Mesenchymal stem cell (in vitro differentiated cells and primary cell): ENCODE data around the gene SRXN1.

Experiments
- DNase-seq: peaks from one replicate; pipeline ENCODE4 v3.0.0-alpha.2; 2013
- H2AFZ ChIP-seq: one replicate; pipeline ENCODE4 v1.6.1; 2013; ENCODE audit warnings: low read depth, mild to moderate bottlenecking, control low read depth, inconsistent platforms, low read length, moderate library complexity
- H2AK5ac ChIP-seq: 2 replicates; pipeline ENCODE4 v1.6.1; 2013; ENCODE audit warnings: low read length, moderate library complexity, mild to moderate bottlenecking, inconsistent platforms; ENCODE audit not compliant: severe bottlenecking
- H2BK120ac ChIP-seq: one replicate; pipeline ENCODE4 v1.6.1; 2013; ENCODE audit warnings: low read depth, mild to moderate bottlenecking, inconsistent platforms, low read length, moderate library complexity
- H2BK12ac ChIP-seq, 2 experiments: one replicate each; pipeline ENCODE4 v1.6.1; 2013; ENCODE audit warnings: inconsistent platforms in 2 of 2, low read length in 2 of 2, mild to moderate bottlenecking in 2 of 2, moderate library complexity in 2 of 2, control low read depth in 1 of 2
- H2BK15ac ChIP-seq: one replicate; pipeline ENCODE4 v1.6.1; 2013; ENCODE audit warnings: mild to moderate bottlenecking, low read depth, inconsistent platforms; ENCODE audit not compliant: poor library complexity, severe bottlenecking
- H2BK5ac ChIP-seq: 2 replicates; pipeline ENCODE4 v1.6.1; 2013; ENCODE audit warnings: low read depth, mild to moderate bottlenecking, low read length, control low read depth, inconsistent platforms; ENCODE audit not compliant: poor library complexity, severe bottlenecking
- H3K14ac ChIP-seq, 2 experiments: one replicate each; pipeline ENCODE4 v1.6.1; 2013; ENCODE audit warnings: inconsistent platforms in 2 of 2, low read length in 2 of 2, control low read depth in 1 of 2, mild to moderate bottlenecking in 1 of 2, moderate library complexity in 1 of 2
- H3K18ac ChIP-seq, 2 experiments: one replicate each; pipeline ENCODE4 v1.6.1; 2013; ENCODE audit warnings: inconsistent platforms in 2 of 2, low read length in 2 of 2, control low read depth in 1 of 2, low read depth in 1 of 2, mild to moderate bottlenecking in 1 of 2
- H3K23ac ChIP-seq, 2 experiments: one replicate each; pipeline ENCODE4 v1.6.1; 2013; ENCODE audit warnings: inconsistent platforms in 2 of 2, low read length in 2 of 2, mild to moderate bottlenecking in 2 of 2, moderate library complexity in 2 of 2, control low read depth in 1 of 2
- H3K27ac ChIP-seq: 2 replicates; pipeline ENCODE4 v1.5.1; 2013; ENCODE audit warnings: mild to moderate bottlenecking, moderate library complexity, low read length, control low read depth, inconsistent platforms; ENCODE audit not compliant: poor library complexity, severe bottlenecking
- H3K27me3 ChIP-seq, 2 experiments: 2 replicates each; pipeline versions ENCODE4 v1.6.1 to v1.7.0; 2013; ENCODE audit warnings: low read length in 2 of 2, mild to moderate bottlenecking in 2 of 2, moderate library complexity in 2 of 2, control low read depth in 1 of 2, inconsistent platforms in 1 of 2; ENCODE audit not compliant: control insufficient read depth in 1 of 2, insufficient read depth in 1 of 2
- H3K36me3 ChIP-seq, 2 experiments: 2 replicates each; pipeline versions ENCODE4 v1.6.1 to v1.7.0; 2013; ENCODE audit warnings: low read length in 2 of 2, control low read depth in 1 of 2, inconsistent platforms in 1 of 2, low read depth in 1 of 2, mild to moderate bottlenecking in 1 of 2; ENCODE audit not compliant: insufficient read depth in 2 of 2, control insufficient read depth in 1 of 2
- H3K4ac ChIP-seq, 2 experiments: one replicate each; pipeline ENCODE4 v1.6.1; 2013; ENCODE audit warnings: inconsistent platforms in 2 of 2, low read length in 2 of 2, mild to moderate bottlenecking in 2 of 2, moderate library complexity in 2 of 2, control low read depth in 1 of 2, low read depth in 1 of 2
- H3K4me1 ChIP-seq: 2 replicates; pipeline ENCODE4 v1.6.1; 2013; ENCODE audit warnings: low read depth, low read length, control low read depth; ENCODE audit not compliant: control insufficient read depth, insufficient read depth
- H3K4me2 ChIP-seq: 2 replicates; pipeline ENCODE4 v1.6.1; 2013; ENCODE audit warnings: low read length, mild to moderate bottlenecking, inconsistent platforms; ENCODE audit not compliant: poor library complexity, severe bottlenecking
- H3K4me3 ChIP-seq, 2 experiments: 2 replicates each; pipeline versions ENCODE4 v1.5.1 to v1.7.0; 2013; ENCODE audit warnings: low read length in 2 of 2, mild to moderate bottlenecking in 2 of 2, control low read depth in 1 of 2, low read depth in 1 of 2; ENCODE audit not compliant: insufficient read depth in 1 of 2
- H3K79me1 ChIP-seq: replicated peaks from 2 replicates; pipeline ENCODE4 v1.6.1; 2013; ENCODE audit warnings: mild to moderate bottlenecking, control low read depth, low read length, inconsistent platforms; ENCODE audit not compliant: poor library complexity, severe bottlenecking
- H3K9ac ChIP-seq: 2 replicates; pipeline ENCODE4 v1.7.0; 2013; ENCODE audit warnings: mild to moderate bottlenecking, low read length, moderate library complexity
- H3K9me3 ChIP-seq: 2 replicates; pipeline ENCODE4 v1.7.0; 2013; ENCODE audit warnings: mild to moderate bottlenecking, low read length; ENCODE audit not compliant: control insufficient read depth
- H4K8ac ChIP-seq: one replicate; pipeline ENCODE4 v1.6.1; 2013; ENCODE audit warnings: inconsistent platforms, mild to moderate bottlenecking, low read length, moderate library complexity
- H4K91ac ChIP-seq: one replicate; pipeline ENCODE4 v1.6.1; 2013; ENCODE audit warnings: mild to moderate bottlenecking, low read length, inconsistent platforms
- WGBS: methylation state at CpG from one replicate; pipeline ENCODE4 v1.1.7; 2013; ENCODE audit warnings: mixed read lengths; 5-methylcytosine and 5-hydroxymethylcytosine counted together

The SRXN1 gene

GRCh38 chr20:603116-603640 lies 49.8 kb downstream of the SRXN1 start:
- H2BK5ac ChIP-seq, result no peak overlapping the region
- no peak overlapping the region for H2AFZ ChIP-seq
- H2BK120ac ChIP-seq, result no peak overlapping the region
- no peak overlapping the region for H2BK15ac ChIP-seq
- H3K23ac ChIP-seq, result no peak overlapping the region
- no peak overlapping the region for H2AK5ac ChIP-seq
- no peak overlapping the region for H4K91ac ChIP-seq
- no peaks in the 10 kb centered on the region for H3K79me1 ChIP-seq
- no peak overlapping the region for H4K8ac ChIP-seq
- H3K9me3 ChIP-seq, result no peaks in the 10 kb centered on the region
- no peaks in the 10 kb centered on the region for H3K36me3 ChIP-seq
- H3K18ac ChIP-seq, result no peak overlapping the region
- H2BK12ac ChIP-seq, result no peak overlapping the region
- no peak overlapping the region for H3K4me3 ChIP-seq
- H3K14ac ChIP-seq, result no peak overlapping the region
- no peak for DNase-seq
- H3K4me1 ChIP-seq, result no peaks in the 10 kb centered on the region
- 88% methylated on average over 8 of the region's 8 CpGs for WGBS
- H3K4ac ChIP-seq, result no peak overlapping the region
- H3K27ac ChIP-seq, result no peak overlapping the region
- no peak overlapping the region for H3K4me2 ChIP-seq
- peaks cover 44 to 67% of the 10 kb centered on the region in 2 experiments for H3K27me3 ChIP-seq
- H3K9ac ChIP-seq, result no peak overlapping the region

GRCh38 chr20:602111-602970 lies 50.7 kb downstream of the SRXN1 start:
- no peak overlapping the region for H2BK12ac ChIP-seq
- H2BK120ac ChIP-seq, result no peak overlapping the region
- no peaks in the 10 kb centered on the region for H3K79me1 ChIP-seq
- no peaks in the 10 kb centered on the region for H3K4me1 ChIP-seq
- no peak overlapping the region for H3K14ac ChIP-seq
- no peak overlapping the region for H2BK15ac ChIP-seq
- H3K4me2 ChIP-seq, result no peak overlapping the region
- H3K9ac ChIP-seq, result no peak overlapping the region
- DNase-seq, result no peak
- peak overlapping the region in 1 of 2 experiments; percentile 14 for H3K4me3 ChIP-seq
- no peak overlapping the region for H2BK5ac ChIP-seq
- no peak overlapping the region for H2AK5ac ChIP-seq
- no peak overlapping the region for H3K4ac ChIP-seq
- no peak overlapping the region for H3K18ac ChIP-seq
- H4K91ac ChIP-seq, result no peak overlapping the region
- H3K23ac ChIP-seq, result no peak overlapping the region
- WGBS, result 66% methylated on average over 8 of the region's 8 CpGs
- H3K27me3 ChIP-seq, result peaks cover 36 to 59% of the 10 kb centered on the region in 2 experiments
- H2AFZ ChIP-seq, result no peak overlapping the region
- H4K8ac ChIP-seq, result no peak overlapping the region
- no peaks in the 10 kb centered on the region for H3K9me3 ChIP-seq
- H3K36me3 ChIP-seq, result no peaks in the 10 kb centered on the region
- no peak overlapping the region for H3K27ac ChIP-seq

DNA sequence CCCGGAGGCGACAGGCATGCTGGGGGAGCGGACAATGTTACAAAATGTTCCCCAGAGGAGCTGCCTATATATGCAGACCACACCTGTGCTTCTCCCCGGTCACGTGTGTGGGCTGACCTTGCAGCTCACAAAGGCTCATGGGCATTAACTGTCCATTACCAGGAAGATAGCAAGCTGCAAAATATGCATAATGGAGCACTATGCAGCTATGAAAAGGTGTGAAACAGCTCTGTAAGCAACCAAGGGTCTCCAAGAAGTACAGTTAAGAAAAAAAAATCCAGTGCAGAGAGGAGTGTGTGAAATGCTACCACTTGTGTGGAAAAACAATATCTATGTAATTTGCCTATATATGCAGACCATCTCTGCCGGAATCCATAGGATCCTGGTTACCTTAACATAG lies 52.3 kb downstream of the SRXN1 start:
- H2BK5ac ChIP-seq, result no peak overlapping the region
- 84% methylated on average over 6 of the region's 6 CpGs for WGBS
- no peak overlapping the region for H3K4ac ChIP-seq
- H4K8ac ChIP-seq, result no peak overlapping the region
- no peaks in the 10 kb centered on the region for H3K4me1 ChIP-seq
- H2BK12ac ChIP-seq, result no peak overlapping the region
- H3K23ac ChIP-seq, result no peak overlapping the region
- H3K9me3 ChIP-seq, result no peaks in the 10 kb centered on the region
- H3K4me2 ChIP-seq, result no peak overlapping the region
- H2BK120ac ChIP-seq, result no peak overlapping the region
- H3K14ac ChIP-seq, result peak overlapping the region in 1 of 2 experiments; percentile 8
- no peaks in the 10 kb centered on the region for H3K79me1 ChIP-seq
- no peak overlapping the region for H2BK15ac ChIP-seq
- no peaks in the 10 kb centered on the region for H3K36me3 ChIP-seq
- H3K27ac ChIP-seq, result no peak overlapping the region
- H3K9ac ChIP-seq, result no peak overlapping the region
- DNase-seq, result no peak
- no peak overlapping the region for H2AFZ ChIP-seq
- H4K91ac ChIP-seq, result no peak overlapping the region
- peaks cover 24 to 46% of the 10 kb centered on the region in 2 experiments for H3K27me3 ChIP-seq
- no peak overlapping the region for H3K18ac ChIP-seq
- no peak overlapping the region for H2AK5ac ChIP-seq
- H3K4me3 ChIP-seq, result no peak overlapping the region

DNA sequence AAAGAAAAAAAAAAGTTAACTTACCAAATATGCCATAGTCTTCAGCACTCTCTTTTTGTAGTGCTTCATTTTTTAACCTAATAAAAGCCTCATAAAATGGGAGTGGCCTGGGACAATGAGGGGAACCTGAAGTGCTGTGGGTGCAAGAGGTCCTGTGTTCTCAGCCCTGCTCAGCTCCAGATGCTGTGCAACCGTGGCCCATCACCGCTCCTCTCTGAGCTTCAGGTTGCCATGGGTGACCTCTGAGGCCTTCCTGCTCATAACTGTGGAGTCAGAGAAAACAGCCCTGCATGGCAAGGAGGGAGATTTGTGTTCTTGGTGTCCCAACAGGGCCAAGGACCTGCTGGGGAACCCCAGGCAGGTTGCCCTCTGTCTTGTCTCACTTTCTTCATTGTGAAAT lies 52.9 kb downstream of the SRXN1 start:
- H4K8ac ChIP-seq, result no peak overlapping the region
- no peaks in the 10 kb centered on the region for H3K9me3 ChIP-seq
- H2AFZ ChIP-seq, result no peak overlapping the region

More for the DNA sequence above, 52.9 kb downstream of the SRXN1 start:
- no peak overlapping the region for H3K23ac ChIP-seq
- H3K79me1 ChIP-seq, result no peaks in the 10 kb centered on the region
- 92% methylated on average over 2 of the region's 2 CpGs for WGBS
- no peak overlapping the region for H3K27ac ChIP-seq
- no peak overlapping the region for H3K4me3 ChIP-seq
- H3K36me3 ChIP-seq, result no peaks in the 10 kb centered on the region
- no peak overlapping the region for H2AK5ac ChIP-seq
- DNase-seq, result no peak
- no peak overlapping the region for H3K18ac ChIP-seq
- H2BK15ac ChIP-seq, result no peak overlapping the region
- peaks cover 22 to 41% of the 10 kb centered on the region in 2 experiments for H3K27me3 ChIP-seq
- H3K4me2 ChIP-seq, result no peak overlapping the region
- H3K4ac ChIP-seq, result no peak overlapping the region
- H3K14ac ChIP-seq, result no peak overlapping the region
- H2BK120ac ChIP-seq, result no peak overlapping the region
- H2BK12ac ChIP-seq, result no peak overlapping the region
- H3K9ac ChIP-seq, result no peak overlapping the region
- H4K91ac ChIP-seq, result no peak overlapping the region
- no peak overlapping the region for H2BK5ac ChIP-seq
- no peaks in the 10 kb centered on the region for H3K4me1 ChIP-seq
